ENCODE measurements around the gene DMRT2.

Gene DMRT2

DNA sequence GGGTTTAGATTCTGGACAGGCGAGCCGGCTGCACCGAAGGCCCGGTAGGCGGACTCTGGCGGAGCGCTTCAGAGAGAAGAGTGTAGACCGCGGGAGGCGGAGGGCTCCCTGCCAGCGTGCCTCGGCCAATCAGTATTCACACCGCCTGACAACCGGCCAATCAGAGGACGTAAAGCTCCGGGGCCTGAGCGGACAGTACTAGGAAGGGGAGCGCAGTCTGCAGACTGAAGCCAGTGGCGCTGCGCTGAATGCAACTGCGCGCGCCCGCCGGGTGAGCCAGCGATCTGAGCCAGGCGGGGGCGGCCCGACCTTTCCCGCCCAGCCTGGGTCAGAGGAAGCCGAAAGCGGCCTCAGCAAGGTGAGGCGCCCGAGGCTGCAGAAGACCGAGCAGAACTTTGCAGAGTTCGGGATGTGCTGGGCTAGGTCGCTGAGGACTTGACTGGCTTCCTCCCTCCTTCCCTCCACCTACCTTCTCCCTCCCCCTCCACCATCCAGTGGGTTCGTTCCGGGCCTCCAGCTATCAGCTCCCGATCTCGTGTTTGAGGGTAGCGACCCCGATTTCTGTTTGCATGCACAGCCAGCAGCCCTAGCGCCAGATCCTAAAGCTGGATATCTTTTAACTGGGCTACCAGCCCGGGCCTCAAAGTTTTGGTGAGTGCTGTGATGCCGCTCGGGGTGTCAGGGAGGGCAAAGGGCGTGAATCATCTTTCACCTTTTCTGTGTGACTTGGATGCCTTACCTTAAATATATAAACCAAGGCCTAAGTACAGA lies at the start of gene DMRT2:
TSS of gene DMRT2 (plus strand) at position 233 of the 771 bp plus-strand sequence. CDS start 1,257 bp downstream, outside the sequence.
- DNase-seq (ENCODE audit: low spot score) = peak; percentile 56

DNA sequence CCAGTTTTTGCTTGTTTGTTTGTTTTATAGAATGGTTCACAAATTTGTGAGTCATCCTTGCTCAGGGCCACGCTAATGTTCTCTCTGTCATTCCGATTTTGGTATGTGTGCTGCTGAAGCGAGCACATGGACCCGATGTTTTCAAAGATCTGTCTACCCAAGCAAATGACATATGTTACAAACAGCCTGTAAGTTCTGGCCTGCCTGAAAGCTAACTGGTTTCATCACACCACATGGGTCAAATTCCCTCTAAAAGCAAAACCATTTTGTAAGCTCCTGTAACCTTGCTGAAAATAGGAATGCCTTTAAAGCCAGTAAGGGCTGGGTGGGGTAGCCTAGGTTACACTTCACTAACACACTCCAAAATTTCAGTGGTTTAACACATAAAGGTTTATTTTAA lies 48.3 kb upstream of the DMRT2 start:
- no peak for DNase-seq (ENCODE audit: low spot score)

DNA sequence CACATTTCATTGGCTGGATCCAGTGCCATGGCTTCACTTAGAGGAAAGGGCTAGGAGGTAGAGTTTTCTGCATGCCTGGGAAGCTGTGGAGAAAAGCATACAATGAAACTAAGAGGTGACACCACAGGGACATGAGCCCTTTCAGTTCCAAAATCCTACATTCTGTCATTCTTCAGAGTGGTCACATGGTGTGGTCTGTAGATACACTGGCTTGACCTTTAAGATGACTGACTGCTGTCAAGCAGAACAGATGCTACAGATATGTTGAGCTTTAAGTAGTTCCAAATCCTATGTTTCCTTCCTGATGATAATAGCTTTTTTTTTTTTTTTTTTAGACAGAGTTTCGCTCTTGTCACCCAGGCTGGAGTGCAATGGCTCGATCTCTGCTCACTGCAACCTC lies 47.5 kb upstream of the DMRT2 start:
- DNase-seq (ENCODE audit: low spot score) = no peak

DNA sequence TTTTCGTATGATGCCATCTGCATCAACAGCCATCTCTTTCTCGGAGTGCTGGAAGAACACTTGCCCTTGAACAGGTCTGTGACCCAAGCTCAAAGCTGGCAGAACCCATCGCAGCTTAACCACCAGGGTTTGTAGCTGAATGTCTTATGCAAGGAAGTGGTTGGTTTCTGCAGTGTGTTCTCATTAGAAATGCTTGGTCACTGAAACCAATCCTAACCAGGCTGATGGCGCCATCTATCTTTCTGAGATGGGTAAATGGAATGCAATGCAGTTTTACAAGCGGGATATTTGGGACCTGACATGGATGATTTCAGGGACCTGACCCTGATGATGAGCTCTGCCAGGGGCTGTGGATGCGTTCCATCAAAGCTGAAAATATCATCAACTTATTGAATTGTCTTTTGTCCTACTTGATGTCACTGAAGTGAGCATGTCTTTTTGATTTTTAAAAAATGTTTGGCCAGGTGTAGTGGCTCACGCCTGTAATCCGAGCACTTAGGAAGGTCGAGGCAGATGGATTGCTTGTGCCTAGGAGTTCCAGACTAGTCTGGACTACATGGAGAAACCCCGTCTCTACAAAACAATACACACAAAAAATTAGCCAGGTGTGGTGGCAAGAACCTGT lies 45.0 kb upstream of the DMRT2 start:
- DNase-seq (ENCODE audit: low spot score) = no peak

DNA sequence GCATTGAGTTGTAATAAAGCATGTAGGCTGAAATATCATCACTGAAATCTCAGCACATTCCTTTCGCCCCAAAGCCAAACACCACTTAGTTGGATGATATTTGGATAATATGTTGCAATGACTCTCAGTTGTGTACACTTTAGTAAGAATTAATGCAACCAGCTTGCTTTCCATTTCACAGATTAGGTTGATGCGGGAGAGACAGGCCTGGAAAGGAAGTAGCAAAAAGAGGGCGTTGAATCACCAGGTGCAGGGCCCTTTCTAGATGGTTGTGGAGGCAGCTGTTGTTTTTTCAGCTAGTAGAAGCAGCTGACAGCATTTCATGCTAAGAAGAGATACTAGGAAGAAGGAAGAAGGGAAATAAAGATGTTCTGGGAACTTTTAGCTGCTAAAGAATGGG lies 42.8 kb upstream of the DMRT2 start:
- no peak for DNase-seq (ENCODE audit: low spot score)

DNA sequence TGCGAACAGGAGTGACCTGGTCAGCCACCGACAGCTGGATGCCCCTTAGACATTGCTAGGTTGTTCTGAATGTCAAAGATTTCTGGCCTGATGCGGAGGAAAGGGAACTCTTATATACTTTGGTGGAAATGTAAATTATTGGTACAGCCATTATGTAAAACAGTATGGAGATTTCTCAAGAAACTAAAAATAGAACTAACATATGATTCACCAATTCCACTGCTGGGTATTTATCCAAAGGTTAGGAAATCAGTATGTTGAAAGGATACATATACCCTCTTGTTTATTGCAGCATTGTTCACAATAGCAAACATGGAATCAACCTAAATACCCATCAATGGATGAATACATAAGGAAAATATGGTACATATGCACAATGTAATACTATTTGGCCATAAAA lies 41.9 kb upstream of the DMRT2 start:
- DNase-seq (ENCODE audit: low spot score) = no peak

DNA sequence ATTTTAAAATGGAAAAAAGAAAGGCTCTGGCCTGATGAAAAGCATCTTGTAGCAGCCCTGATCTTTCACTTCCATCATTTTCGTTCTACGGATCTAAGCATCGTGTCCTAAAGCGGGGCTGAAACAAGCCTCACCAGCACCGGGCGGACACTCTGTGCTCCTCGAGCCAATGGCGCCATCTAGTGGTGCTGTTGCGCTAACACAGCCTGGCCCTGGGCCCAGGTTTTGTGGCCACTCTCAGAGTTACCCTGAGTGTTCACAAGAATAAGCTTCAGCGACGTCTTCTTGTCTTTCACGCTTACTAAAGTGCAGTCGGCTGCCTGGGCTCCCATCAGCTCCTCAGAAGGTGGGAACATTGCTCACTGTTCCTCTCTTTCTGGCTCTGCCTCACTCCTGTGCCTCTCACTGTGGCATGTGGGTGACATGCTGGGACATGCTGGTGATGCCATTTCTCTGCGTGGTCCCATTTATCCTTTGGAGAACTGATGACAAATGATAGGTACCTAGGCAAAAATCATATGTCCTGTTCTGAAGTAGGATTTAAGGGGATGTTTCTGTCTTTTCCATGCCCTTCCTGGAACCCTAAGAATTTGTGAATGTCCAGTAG lies 41.0 kb upstream of the DMRT2 start:
- DNase-seq (ENCODE audit: low spot score) = peak; percentile 87

DNA sequence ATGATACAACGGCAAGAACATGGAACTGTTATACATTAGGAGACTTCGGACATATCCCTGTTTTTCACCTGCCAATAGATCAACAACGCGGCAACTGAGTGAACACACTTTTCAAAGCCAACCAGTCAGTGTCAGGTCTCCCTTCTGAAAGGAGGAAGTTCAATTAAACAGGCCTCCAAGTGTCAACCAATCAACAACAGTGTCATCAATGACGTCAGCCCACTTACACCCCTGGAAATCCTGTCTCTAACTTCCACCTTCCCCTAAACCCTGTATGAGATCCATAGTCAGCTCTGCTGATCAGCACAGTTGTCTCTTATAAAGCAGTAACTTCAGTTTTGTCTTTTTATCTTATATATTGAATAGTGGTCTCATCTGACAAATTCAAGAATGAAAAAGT lies 37.1 kb upstream of the DMRT2 start:
- DNase-seq (ENCODE audit: low spot score) = no peak

DNA sequence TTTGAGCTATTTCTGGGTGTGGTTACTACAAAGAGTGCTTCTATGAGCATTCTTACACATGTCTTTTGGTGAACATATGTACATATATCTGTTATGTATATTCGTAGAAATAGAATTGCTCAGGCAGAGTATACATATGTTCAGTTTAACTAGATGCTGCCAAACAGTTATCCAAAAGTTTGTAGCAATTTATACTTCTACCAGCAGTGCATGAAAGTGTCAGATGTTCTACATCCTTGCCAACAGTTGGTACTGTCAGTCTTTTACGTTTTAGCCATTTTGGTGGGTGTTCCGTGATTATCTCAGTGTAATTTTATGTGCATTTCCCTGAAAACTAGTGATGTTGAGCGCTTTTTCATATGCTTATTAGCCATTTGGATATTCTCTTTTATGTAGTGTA lies 35.9 kb upstream of the DMRT2 start:
- no peak for DNase-seq (ENCODE audit: low spot score)

DNA sequence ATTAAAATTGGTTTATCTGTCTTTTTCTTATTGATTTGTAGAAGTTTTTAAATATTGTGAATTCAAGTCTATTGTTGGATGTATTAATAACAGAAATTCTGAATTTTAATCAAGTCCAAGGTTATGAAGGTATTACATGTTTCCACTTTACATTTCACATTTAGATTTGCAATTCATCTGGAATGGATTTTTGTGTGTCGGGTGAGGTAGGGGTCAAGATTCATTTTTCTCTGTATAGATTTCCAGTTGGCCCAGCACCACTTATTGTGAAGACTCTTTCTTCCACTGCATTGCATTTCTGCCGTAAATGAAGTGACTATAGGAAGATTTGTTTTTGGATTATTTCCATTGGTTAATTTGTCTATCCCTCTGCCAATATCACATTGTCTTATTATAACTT lies 35.5 kb upstream of the DMRT2 start:
- no peak for DNase-seq (ENCODE audit: low spot score)

DNA sequence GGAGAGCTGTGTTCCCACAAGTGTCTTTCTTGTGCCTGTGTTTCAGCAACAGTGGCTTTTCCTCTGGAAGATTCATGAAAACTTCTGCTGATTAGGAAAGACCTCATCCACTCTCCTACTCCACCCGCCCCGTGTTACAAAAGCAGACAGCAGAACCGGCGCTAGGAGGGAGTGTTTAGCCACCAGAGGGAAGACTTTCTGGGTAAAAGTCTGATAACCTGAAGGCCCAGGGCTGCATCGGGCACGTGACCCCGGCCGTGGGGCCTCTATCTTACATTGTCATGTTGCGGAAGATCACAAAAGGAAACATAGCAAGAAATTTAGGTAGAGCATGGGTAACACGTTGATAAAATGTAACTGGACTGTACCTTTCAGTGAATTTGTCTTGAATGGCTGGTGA lies 32.0 kb upstream of the DMRT2 start:
- peak; percentile 57 for DNase-seq (ENCODE audit: low spot score)

DNA sequence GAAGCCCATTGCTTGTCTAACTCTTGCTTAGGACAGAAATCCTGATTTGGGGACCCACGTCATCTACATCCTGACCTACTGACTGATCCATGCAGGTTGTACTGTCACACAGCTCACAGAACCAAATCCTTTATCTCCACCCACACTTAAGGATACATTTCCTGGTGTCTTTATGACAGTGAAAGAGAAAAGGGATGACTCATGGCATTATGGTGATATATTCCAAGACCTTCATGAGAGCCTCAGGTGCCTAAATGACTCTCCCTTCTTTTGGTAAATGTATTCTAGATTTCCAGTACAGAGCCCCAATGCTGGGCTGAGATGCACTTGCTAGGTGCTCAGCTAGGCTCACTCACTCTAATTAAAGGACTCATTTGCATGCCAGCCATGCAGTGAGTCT lies 26.0 kb upstream of the DMRT2 start:
- no peak for DNase-seq (ENCODE audit: low spot score)

DNA sequence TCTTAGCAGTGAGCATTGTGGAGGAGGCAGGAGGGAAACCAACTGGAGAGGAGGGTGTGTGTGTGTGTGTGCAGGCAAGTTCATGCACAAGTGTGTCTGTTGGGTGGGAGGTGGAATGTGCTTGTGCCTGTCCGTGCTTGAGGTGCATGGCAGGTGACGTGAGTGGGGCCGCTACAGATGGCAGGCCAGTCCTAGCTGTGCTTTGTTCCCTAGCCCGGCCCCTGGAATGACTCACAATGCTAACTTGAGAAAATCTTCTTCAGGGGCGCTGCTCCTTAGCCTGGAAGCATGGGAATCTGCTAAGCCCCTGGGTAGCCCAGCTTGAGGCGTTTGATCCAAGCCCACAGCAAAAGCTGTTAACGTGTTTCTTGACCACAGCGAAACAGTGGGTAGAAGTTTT lies 25.0 kb upstream of the DMRT2 start:
- DNase-seq (ENCODE audit: low spot score) = peak; percentile 58

DNA sequence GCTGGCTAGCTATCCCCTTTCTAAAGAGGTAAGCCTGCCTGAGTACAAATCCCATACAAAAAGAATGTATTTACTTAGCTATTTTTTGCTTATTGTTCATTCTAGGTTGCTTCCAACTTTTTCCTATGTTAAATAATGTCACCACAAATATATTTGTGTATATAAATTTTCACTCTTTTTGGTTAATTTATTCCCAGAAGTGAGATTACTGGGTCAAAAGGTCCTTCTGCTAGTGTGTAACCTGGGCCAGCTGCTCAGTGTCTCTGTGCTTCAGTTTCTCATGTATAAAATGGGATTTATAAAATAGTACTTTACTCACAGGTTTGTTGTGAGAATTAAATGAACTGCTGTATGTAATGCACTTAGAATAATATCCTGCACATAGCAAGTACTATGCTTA lies 23.9 kb upstream of the DMRT2 start:
- no peak for DNase-seq (ENCODE audit: low spot score)

DNA sequence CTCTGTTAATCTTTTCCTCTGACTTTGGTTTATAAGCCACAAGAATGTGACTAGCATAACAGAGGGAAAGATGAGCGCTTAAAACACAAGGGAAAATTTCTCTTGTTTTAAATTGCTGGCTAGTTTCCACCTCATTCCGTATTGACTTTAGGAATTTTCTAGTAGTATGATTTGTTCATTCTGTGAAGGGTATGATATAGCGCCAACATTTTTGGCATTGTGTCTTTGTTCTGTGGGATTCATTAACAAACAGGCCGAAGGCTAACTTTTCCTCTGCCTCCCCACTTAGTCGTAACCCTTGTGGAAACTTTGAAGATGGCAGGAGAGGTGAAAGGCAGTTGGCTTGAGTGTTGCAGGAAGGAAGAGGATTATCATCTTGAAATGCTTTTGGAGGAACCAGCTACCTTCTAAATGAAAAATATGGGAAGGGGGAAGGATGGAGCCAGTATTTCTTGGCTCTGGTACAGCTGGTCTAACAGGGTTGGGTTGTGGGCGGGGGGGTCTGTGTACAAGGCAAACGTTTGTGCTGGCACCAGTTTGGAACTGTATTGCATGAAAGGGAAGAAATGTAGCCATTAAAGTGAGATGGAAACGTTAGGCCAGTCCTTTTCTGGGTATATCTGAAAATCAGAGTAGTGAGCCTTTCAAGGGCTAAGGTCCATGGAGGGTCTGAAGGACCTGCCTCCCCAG lies 21.5 kb upstream of the DMRT2 start:
- DNase-seq (ENCODE audit: low spot score) = no peak

DNA sequence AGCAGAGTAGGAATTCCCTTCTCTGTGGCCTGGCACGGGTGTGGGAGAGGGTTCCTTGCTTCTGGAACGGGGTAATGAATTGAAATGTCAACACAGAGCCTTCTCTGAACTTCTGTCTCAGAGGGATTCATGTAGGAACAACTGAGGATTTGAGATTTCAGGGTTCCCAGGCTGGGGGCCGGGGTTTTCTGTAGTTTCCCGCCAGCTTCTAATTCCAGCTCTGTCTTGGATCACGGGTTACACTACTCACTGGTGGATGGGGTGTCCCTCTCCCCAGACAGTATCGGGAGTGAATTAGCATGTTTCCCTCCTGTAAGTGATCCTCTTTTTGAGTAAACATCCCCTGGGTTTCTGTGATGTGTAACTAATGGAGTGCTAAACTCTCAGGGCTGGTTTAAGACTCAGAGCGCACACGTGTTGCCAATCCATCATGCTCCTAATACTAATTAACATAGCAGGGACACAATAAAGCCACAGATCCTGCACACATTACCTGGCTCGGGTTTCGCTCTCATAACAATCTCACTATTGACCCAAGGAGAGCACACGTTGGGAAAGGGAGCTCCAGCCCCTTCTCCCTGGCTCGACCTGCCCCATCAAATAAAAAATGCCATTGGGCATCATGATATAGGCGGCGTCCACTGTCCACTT lies 18.1 kb upstream of the DMRT2 start:
- no peak for DNase-seq (ENCODE audit: low spot score)

DNA sequence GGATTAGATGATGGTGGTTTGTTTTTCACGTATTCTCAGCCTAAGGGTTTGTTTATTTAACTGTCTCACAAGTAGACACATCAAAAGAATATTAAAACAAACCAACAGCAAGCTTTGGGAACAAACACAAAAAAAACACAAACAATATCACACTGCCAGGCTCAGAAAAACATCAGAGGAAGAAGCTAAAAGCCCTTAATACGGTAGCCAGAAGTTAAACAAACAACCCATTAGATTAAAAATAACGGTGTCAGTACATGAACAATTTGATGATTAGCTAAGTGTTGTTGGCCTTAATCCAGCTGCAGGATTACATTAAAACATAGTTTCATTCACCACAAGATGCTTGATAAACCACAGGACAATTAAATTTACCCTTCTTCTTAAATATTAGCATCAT lies 15.9 kb upstream of the DMRT2 start:
- no peak for DNase-seq (ENCODE audit: low spot score)

DNA sequence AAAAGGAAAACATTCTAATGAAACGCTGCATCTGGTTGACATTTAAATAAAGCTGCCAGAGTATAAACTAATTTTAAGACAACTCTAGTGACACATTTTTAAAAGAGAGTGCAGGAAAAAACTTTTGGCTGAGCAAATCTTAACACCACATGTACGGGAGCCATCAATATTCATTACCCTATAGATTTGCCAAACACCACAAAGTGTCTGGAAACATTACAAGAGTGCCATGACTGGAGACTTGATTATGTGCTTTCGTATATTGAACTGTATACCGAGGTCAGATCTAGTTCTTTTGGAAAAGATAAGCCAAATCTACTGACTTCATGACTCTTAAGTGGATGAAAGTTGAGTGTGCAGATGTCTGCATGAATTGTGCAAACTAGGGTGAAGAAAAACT lies 10.6 kb upstream of the DMRT2 start:
- no peak for DNase-seq (ENCODE audit: low spot score)

DNA sequence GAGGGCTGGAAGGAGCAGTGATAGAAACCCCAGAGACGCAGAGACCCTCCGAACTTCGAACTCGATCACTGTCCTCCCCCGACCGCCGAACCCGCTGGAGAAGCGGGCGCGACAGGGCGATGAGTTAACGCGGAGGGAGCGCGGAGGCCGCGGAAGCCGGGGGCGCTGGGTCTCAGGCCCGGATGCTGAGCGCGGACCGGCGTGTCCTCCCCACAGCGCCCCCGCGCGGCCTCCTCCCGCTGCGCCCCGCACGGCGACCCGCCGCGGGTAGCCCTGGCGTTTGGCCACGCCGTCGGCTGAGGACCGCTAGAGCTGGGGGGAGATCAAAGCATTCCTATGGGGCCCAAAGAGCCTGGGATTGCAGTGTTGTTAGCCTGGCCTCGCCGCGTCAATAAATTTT lies 7.7 kb upstream of the DMRT2 start:
- peak; percentile 49 for DNase-seq (ENCODE audit: low spot score)

DNA sequence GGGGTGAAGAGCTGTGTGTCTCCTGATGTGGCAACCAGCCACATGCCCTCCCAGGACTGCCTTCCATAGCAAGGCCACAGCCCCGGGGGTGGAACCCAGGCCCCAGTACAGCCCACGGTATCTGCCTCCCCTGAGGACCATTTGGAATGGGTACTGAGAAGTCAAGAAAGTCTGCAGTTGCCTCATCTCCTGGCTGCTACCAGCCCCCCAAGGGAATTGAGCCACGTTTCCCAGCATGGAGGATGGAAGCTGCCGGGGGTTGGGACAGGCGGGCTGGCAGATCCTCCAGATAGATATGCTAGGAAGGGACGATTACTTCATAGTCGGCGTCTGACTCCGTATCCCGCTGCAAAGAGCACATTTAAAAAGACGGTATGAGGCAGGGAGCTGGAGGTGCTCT lies 5.5 kb upstream of the DMRT2 start:
- no peak for DNase-seq (ENCODE audit: low spot score)

DNA sequence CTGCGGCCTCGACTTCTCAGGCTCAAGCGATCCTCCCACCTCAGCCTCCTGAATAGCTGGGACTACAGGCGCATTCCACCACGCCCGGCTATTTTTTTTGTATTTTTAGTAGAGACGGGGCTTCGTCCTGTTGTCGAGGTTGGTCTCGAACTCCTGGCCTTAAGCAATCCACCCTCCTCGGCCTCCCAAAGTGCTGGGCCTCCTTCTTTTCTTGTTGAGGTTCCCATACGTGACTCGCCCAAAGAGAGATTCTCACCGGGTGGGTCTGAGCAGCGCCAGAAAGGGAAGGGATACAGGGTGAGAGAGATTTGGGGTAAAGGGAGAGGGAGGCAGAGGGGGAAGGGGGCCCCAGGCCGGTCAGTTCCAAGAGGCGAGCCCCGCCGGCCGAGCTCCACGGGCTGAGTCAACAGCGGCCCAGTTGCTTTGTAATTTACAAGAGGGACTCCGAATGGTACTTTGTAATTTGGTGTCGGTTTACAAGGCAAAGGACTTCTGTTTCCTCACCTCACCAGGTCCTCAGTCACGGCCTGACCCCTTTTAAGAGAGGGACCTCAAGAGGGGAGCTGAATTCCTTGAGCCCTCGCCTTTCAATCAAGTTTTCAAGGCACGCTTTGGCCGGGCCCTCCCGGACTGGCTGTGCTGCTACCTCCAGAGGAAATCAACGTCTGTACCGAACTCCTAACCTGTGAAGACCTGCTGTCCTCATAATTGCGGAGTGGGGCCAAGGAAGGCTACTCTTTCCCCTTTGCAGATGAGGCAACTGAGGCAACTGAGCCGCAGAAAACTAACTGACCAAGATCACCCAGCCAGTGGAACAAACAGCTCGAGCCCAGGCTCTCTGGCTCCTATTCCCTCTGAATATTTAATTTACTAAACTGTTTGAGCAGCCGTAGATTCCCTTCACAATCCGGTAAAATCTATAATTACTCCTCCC lies 3.3 kb upstream of the DMRT2 start:
- DNase-seq (ENCODE audit: low spot score) = no peak

Data from ecto neural progenitor cell (in vitro differentiated cells).